CD8-positive, alpha-beta memory T cell (primary cell): ENCODE measurements around the gene KLRD1. TPM values are rescaled to one million over a fixed set of nuclear protein-coding genes. Genes with fewer than 3 reads are reported as not detected.
"Not testable (repeated sequence)": the region's sequence is repeated elsewhere in the genome, so short reads cannot be mapped to it uniquely, and the experiment has no call there.

Source experiments
- CTCF ChIA-PET: fragments of 350-600 bp; sonication (Branson Sonifier 250); formaldehyde crosslinking; loops from one replicate; lab custom pipeline; 2021; ENCODE audit warnings: antibody characterized with exemption; lab: Charles Lee
- POLR2A ChIA-PET: fragments of 350-600 bp; sonication (Branson Sonifier 250); formaldehyde crosslinking; loops from one replicate; lab custom pipeline; 2021; ENCODE audit warnings: antibody characterized with exemption; lab: Charles Lee
- DNase-seq, 5 donors: peaks; one replicate each; pipeline versions ENCODE4 v3.0.0 to v3.0.0-alpha.2; 2020 to 2022; ENCODE audit warnings: mixed read lengths in 1 of 5
- H3K27ac ChIP-seq: one replicate; pipeline ENCODE4 v1.7.0; 2013; ENCODE audit warnings: low read depth, mild to moderate bottlenecking, low read length, moderate library complexity
- H3K27me3 ChIP-seq: 2 replicates; pipeline ENCODE4 v1.7.0; 2013; ENCODE audit warnings: low read length, mild to moderate bottlenecking; ENCODE audit not compliant: insufficient read depth, poor library complexity, severe bottlenecking
- H3K36me3 ChIP-seq: 2 replicates; pipeline ENCODE4 v1.7.0; 2013; ENCODE audit warnings: mild to moderate bottlenecking, low read length, moderate library complexity; ENCODE audit not compliant: insufficient read depth
- H3K4me1 ChIP-seq: 2 replicates; pipeline ENCODE4 v1.7.0; 2013; ENCODE audit warnings: mild to moderate bottlenecking, low read length, moderate library complexity; ENCODE audit not compliant: insufficient read depth
- H3K4me3 ChIP-seq: 2 replicates; pipeline ENCODE4 v1.7.0; 2013; ENCODE audit warnings: mild to moderate bottlenecking, low read length
- H3K9me3 ChIP-seq: 2 replicates; pipeline ENCODE4 v1.7.0; 2013; ENCODE audit warnings: mild to moderate bottlenecking, low read length
- H3K27ac Mint-ChIP-seq, 8 donors: one replicate each; pipeline ENCODE4 v1.8.0; 2020 to 2021; ENCODE audit warnings: mixed read lengths in 8 of 8, mild to moderate bottlenecking in 6 of 8, inconsistent platforms in 3 of 8, moderate library complexity in 3 of 8
- H3K27me3 Mint-ChIP-seq, 2 donors: one replicate each; pipeline ENCODE4 v1.8.0; 2020 to 2021; ENCODE audit warnings: mixed read lengths in 2 of 2, mild to moderate bottlenecking in 1 of 2, moderate library complexity in 1 of 2
- H3K36me3 Mint-ChIP-seq, 3 donors: one replicate each; pipeline ENCODE4 v1.8.0; 2020 to 2021; ENCODE audit warnings: mixed read lengths in 3 of 3, inconsistent platforms in 1 of 3, mild to moderate bottlenecking in 1 of 3
- H3K4me1 Mint-ChIP-seq, 3 donors: one replicate each; pipeline ENCODE4 v1.8.0; 2020 to 2021; ENCODE audit warnings: mixed read lengths in 3 of 3, inconsistent platforms in 1 of 3, mild to moderate bottlenecking in 1 of 3
- H3K4me3 Mint-ChIP-seq, 7 donors: one replicate each; pipeline ENCODE4 v1.8.0; 2020 to 2021; ENCODE audit warnings: mixed read lengths in 7 of 7, mild to moderate bottlenecking in 6 of 7, moderate library complexity in 4 of 7, inconsistent platforms in 2 of 7
- H3K9me3 Mint-ChIP-seq, 5 donors: one replicate each; pipeline ENCODE4 v1.8.0; 2020 to 2022; ENCODE audit warnings: mixed read lengths in 5 of 5, mild to moderate bottlenecking in 3 of 5, moderate library complexity in 2 of 5, inconsistent platforms in 1 of 5
- polyA plus RNA-seq: library from polyadenylated mRNA; unstranded; fragments of 300-500 nt; fragmentation: Illumina TruSeq; gene quantifications from one replicate; pipeline ENCODE4 v1.2.3, GENCODE V29; 2021
- total RNA-seq, 2 experiments: library from RNA; stranded (reverse); gene quantifications; one replicate each; pipeline ENCODE4 v1.2.3, GENCODE V29; 2021

The KLRD1 gene
- total and polyA plus RNA-seq, 3 experiments from 2014 or later, result 65.4 to 177 (median 70.1) TPM

DNA sequence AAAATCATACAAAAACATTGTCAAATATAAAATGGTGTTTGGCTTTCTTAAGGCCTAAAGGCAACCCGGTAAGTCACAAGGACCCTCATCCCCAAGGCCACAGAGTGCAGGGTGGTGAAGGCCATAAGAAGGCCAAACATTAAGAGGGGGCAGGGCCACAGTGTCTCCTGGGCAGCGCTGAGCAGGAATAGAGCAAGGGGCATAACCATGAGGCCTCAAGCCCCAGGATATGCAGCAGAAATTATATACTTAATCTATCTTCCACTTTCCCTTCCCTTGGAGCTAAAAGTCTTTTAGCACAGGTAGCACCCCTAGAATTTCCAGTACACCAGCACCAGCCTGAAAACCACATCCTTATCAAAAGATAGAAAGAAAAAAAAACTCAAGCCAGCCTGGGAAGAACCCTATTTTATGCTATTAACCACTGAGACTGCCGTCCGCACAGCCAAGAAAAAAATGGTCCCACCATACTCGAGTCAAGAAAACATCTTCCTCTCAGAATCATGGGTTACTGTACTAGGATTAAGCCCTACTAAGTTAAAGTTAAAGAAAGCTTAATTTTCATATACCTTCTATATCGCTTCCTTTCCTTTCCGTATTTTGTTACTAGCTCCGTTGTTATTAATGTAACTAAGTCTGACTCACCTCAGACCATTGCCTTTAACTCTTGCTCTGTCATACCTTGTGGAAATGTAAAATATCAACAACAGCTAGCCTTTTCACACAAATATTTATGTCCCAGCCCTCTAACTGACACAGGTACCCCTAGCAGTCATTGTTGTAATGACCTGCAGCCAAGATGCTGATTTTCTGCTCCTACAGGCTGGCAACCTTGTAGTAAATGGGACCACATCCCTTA is 62.1 kb downstream of the KLRD1 start:
- H3K9me3 ChIP-seq, result no peaks in the 10 kb centered on the region
- DNase-seq, result peak in 3 of 5 donors; percentile 52 to 58 (median 53)
- H3K4me1 ChIP-seq, result peaks cover 84% of the 10 kb centered on the region
- H3K27me3 ChIP-seq, result no peaks in the 10 kb centered on the region
- H3K4me1 Mint-ChIP-seq, result peaks cover 55 to 66% (median 55%) of the 10 kb centered on the region in 3 donors
- no peak overlapping the region for H3K4me3 ChIP-seq
- POLR2A ChIA-PET, result interaction anchor here (0.6 to 1.3 kb wide), 5 partner anchors 19 to 171 kb away, joined by 3 to 5 read pairs (median 4); no protein-coding TSS in a partner anchor
- no peaks in the 10 kb centered on the region for H3K27me3 Mint-ChIP-seq
- peak overlapping the region; percentile 81 to 96 (median 92) for H3K27ac Mint-ChIP-seq
- CTCF ChIA-PET, result interaction anchor here (0.8 to 1.8 kb wide), 4 partner anchors 12 to 42 kb away, joined by 3 to 6 read pairs (median 4); no protein-coding TSS in a partner anchor
- peak overlapping the region; percentile 29 to 89 (median 75) for H3K4me3 Mint-ChIP-seq
- H3K36me3 ChIP-seq, result peaks cover 7% of the 10 kb centered on the region
- H3K9me3 Mint-ChIP-seq, result peaks cover 0 to 3% (median 0%) of the 10 kb centered on the region in 5 donors
- H3K27ac ChIP-seq, result peak overlapping the region; percentile 60
- H3K36me3 Mint-ChIP-seq, result peaks cover 32 to 53% (median 45%) of the 10 kb centered on the region in 3 donors

DNA sequence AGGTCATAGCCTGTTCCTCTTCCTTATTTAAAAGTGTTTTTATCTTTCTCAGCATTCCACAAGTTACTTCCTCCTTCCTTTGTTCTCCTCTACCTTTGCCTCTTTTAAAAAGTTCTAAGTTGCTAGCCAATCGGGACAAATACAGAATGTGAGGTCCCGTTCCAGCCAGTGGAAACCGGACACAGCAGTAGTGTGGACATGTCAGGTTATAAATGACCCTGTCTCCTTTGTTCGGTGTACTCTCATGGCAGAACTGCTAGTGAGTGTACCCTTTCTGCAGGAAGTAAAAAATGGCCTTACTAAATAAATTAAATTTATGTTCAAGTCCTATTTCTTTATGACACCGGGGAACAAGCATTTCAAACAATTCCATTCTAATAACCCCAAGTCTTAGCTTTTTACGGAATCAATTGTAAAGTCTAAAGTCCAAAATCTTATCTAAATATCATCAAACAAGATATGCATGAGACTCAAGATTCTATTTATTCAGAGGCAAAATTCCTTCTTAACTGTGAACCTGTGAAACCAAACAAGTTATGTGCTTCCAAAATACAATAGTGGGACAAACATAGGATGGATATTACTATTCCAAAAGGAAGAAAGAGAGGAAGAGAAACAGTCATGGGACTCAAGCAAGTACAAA is 64.3 kb downstream of the KLRD1 start:
- CTCF ChIA-PET, POLR2A ChIA-PET, H3K9me3 ChIP-seq, H3K27ac ChIP-seq, H3K4me3 ChIP-seq, H3K27me3 Mint-ChIP-seq, DNase-seq, H3K9me3 Mint-ChIP-seq, H3K27me3 ChIP-seq: not testable (repeated sequence)
- Histone ChIP-seq H3K36me3 (peaks cover 12% of the 10 kb centered on the region), H3K4me1 (peaks cover 70% of the 10 kb centered on the region)
- peak overlapping the region; percentile 2 to 63 (median 47) for H3K4me3 Mint-ChIP-seq
- peaks cover 35 to 71% (median 49%) of the 10 kb centered on the region in 3 donors for H3K36me3 Mint-ChIP-seq
- H3K27ac Mint-ChIP-seq, result peak overlapping the region; percentile 8 to 90 (median 82)
- peaks cover 70 to 79% (median 74%) of the 10 kb centered on the region in 3 donors for H3K4me1 Mint-ChIP-seq

DNA sequence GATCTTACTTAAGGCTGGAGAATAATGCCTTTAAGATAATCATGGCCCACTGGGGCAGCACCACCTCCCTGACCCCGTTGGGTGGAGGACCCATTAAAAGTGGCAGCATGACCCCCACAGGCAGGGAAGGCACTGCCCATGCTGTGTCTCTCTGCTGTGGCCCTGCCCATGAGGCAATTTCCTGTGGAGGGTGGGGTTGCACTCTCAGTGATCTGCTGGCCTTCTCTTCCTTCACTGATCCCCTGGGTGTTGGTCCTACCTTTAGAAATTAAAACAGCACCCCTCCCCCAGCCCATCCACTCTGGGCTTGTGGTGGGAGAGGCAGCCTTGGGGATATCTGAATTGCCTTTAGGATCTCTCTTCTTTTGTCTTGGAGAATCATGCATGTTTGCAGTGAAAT is 64.9 kb downstream of the KLRD1 start:
- Histone ChIP-seq H3K27ac (no peak overlapping the region), H3K36me3 (peaks cover 12% of the 10 kb centered on the region), H3K9me3 (no peaks in the 10 kb centered on the region), H3K4me1 (peaks cover 65% of the 10 kb centered on the region), H3K4me3 (no peak overlapping the region), H3K27me3 (no peaks in the 10 kb centered on the region)
- H3K9me3 Mint-ChIP-seq, result peaks cover 0 to 3% (median 0%) of the 10 kb centered on the region in 5 donors
- DNase-seq, result no peak
- no peaks in the 10 kb centered on the region for H3K27me3 Mint-ChIP-seq
- ChIA-PET CTCF (no interaction called here), POLR2A (no interaction called here)
- H3K4me1 Mint-ChIP-seq, result peaks cover 76 to 84% (median 80%) of the 10 kb centered on the region in 3 donors
- peak overlapping the region; percentile 38 to 90 (median 82) for H3K27ac Mint-ChIP-seq
- H3K4me3 Mint-ChIP-seq, result peak overlapping the region; percentile 36 to 73 (median 53)
- peaks cover 33 to 76% (median 48%) of the 10 kb centered on the region in 3 donors for H3K36me3 Mint-ChIP-seq

DNA sequence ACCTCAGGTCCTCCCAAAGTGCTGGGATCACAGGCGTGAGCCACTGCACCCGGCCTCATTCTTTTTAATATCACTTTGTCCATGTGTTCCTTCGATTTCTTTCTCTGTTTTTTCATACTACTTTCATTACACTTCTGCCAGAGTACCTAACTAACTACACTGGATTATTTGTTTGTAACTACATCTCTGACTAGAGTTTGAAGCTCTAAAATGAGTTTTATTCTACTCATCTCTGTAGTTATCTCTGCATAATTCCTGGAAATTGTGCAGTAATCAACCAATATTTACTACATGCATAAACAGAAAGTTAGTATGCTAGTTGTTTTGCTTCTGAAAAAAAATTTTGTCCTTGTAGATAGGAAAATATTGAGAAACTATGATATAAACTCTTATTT is 67.0 kb downstream of the KLRD1 start:
- H3K4me1 Mint-ChIP-seq, result peaks cover 86 to 94% (median 92%) of the 10 kb centered on the region in 3 donors
- no peaks in the 10 kb centered on the region for H3K9me3 ChIP-seq
- H3K27me3 ChIP-seq, result no peaks in the 10 kb centered on the region
- H3K4me3 Mint-ChIP-seq, result peak overlapping the region; percentile 51 to 80 (median 76)
- no peak for DNase-seq
- peak overlapping the region; percentile 35 for H3K27ac ChIP-seq
- H3K36me3 Mint-ChIP-seq, result peaks cover 28 to 92% (median 43%) of the 10 kb centered on the region in 3 donors
- peak overlapping the region; percentile 87 to 95 (median 92) for H3K27ac Mint-ChIP-seq
- peaks cover 26% of the 10 kb centered on the region for H3K36me3 ChIP-seq
- H3K4me3 ChIP-seq, result no peak overlapping the region
- CTCF ChIA-PET, result interaction anchor here (0.8 to 1.1 kb wide), 2 partner anchors 9 to 16 kb away, joined by 3 to 4 read pairs; no protein-coding TSS in a partner anchor
- no peaks in the 10 kb centered on the region for H3K27me3 Mint-ChIP-seq
- POLR2A ChIA-PET, result interaction anchor here (0.7 to 1.9 kb wide), 5 partner anchors 10 to 29 kb away, joined by 3 to 8 read pairs (median 5); no protein-coding TSS in a partner anchor
- peaks cover 54% of the 10 kb centered on the region for H3K4me1 ChIP-seq
- H3K9me3 Mint-ChIP-seq, result no peaks in the 10 kb centered on the region

DNA sequence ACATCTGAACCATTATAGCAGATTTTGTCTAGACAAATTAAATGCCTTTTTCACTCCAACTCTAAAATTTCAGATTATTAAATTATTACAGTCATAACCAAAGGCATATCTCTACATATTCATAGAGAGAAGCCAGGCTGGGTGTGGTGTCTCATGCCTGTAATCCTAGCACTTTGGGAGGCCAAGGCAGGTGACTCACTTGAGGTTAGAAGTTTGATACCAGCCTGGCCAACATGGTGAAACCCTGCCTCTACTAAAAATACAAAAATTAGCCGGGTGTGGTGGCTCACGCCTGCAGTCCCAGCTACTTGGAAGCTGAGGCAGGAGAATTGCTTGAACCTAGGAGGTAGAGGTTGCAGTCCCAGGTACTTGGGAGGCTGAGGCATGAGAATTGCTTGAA is 71.1 kb downstream of the KLRD1 start:
- H3K36me3 Mint-ChIP-seq, result peaks cover 35 to 88% (median 51%) of the 10 kb centered on the region in 3 donors

More for the DNA sequence above, 71.1 kb downstream of the KLRD1 start:
- POLR2A ChIA-PET, H3K9me3 Mint-ChIP-seq, H3K4me3 ChIP-seq, H3K27ac ChIP-seq, H3K9me3 ChIP-seq, DNase-seq, H3K27me3 ChIP-seq, CTCF ChIA-PET, H3K27me3 Mint-ChIP-seq: not testable (repeated sequence)
- Mint-ChIP-seq H3K4me3 (peak overlapping the region; percentile 37 to 68 (median 51)), H3K27ac (peak overlapping the region in 7 of 8 donors; percentile 35 to 86 (median 55)), H3K4me1 (peaks cover 85 to 94% (median 90%) of the 10 kb centered on the region in 3 donors)
- H3K4me1 ChIP-seq, result peaks cover 29% of the 10 kb centered on the region
- peaks cover 26% of the 10 kb centered on the region for H3K36me3 ChIP-seq

Other genes starting within 250 kb of the KLRD1 start
- gene CLEC1A, start 208.9 kb upstream of the KLRD1 start, total RNA-seq, result not detected
- gene CLEC1A, start 208.9 kb upstream of the KLRD1 start, polyA plus RNA-seq, result not detected
- under 1 TPM; 0.62 to 0.68 TPM for gene CLEC7A, start 177.7 kb upstream of the KLRD1 start, total RNA-seq
- gene CLEC7A, start 177.7 kb upstream of the KLRD1 start, polyA plus RNA-seq, result not detected
- under 1 TPM; 0.11 to 0.42 TPM for gene OLR1, start 135.7 kb upstream of the KLRD1 start, total RNA-seq
- not detected for gene OLR1, start 135.7 kb upstream of the KLRD1 start, polyA plus RNA-seq
- gene TMEM52B, start 128.8 kb upstream of the KLRD1 start, total RNA-seq, result not detected
- gene TMEM52B, start 128.8 kb upstream of the KLRD1 start, polyA plus RNA-seq, result not detected
- 10 to 100 TPM; 25.0 to 26.6 TPM for gene GABARAPL1, start 95.0 kb upstream of the KLRD1 start, total RNA-seq
- 40.5 TPM for gene GABARAPL1, start 95.0 kb upstream of the KLRD1 start, polyA plus RNA-seq
- 100 to 1,000 TPM; 145 to 161 TPM for gene KLRK1, start 82.2 kb downstream of the KLRD1 start, total RNA-seq
- 562 TPM for gene KLRK1, start 82.2 kb downstream of the KLRD1 start, polyA plus RNA-seq
- gene KLRC4, start 101.9 kb downstream of the KLRD1 start, total RNA-seq, result 10 to 100 TPM; 10.7 to 16.2 TPM
- 3.4 TPM for gene KLRC4, start 101.9 kb downstream of the KLRD1 start, polyA plus RNA-seq
- gene KLRC3, start 112.7 kb downstream of the KLRD1 start, total RNA-seq, result 1 to 10 TPM; 3.0 to 3.2 TPM
- 7.1 TPM for gene KLRC3, start 112.7 kb downstream of the KLRD1 start, polyA plus RNA-seq
- gene KLRC2, start 128.1 kb downstream of the KLRD1 start, total RNA-seq, result 1 to 10 TPM; 4.9 to 5.7 TPM
- gene KLRC2, start 128.1 kb downstream of the KLRD1 start, polyA plus RNA-seq, result 13.3 TPM
- 10 to 100 TPM; 12.9 to 13.7 TPM for gene KLRC1, start 145.5 kb downstream of the KLRD1 start, total RNA-seq
- 65.1 TPM for gene KLRC1, start 145.5 kb downstream of the KLRD1 start, polyA plus RNA-seq
- 1 to 10 TPM; 1.7 to 2.2 TPM for gene EIF2S3B, start 198.0 kb downstream of the KLRD1 start, total RNA-seq
- gene EIF2S3B, start 198.0 kb downstream of the KLRD1 start, polyA plus RNA-seq, result 0.58 TPM